Measurements from ENCODE around the gene GRIN2A. TPM values are rescaled to one million over a fixed set of nuclear protein-coding genes. Genes with fewer than 3 reads are reported as not detected.

Gene GRIN2A
- total and polyA plus RNA-seq, 2 experiments from 2014 or later = not detected

GRCh38 chr16:9943121-9943520 is 239.1 kb downstream of the GRIN2A start:
- Histone ChIP-seq H3K4me1 (ENCODE audit: insufficient read depth) (no peaks in the 10 kb centered on the region), H4K20me1 (ENCODE audit: insufficient read depth) (no peaks in the 10 kb centered on the region), H3K27me3 (replicated peaks; ENCODE audit: insufficient read depth) (no peaks in the 10 kb centered on the region), H3K4me3 (no peak overlapping the region), H3K9me2 (ENCODE audit: insufficient read depth) (no peaks in the 10 kb centered on the region), H2AFZ (no peak overlapping the region), H3K4me2 (ENCODE audit: unreplicated experiment) (no peak overlapping the region), H3K36me3 (ENCODE audit: low read depth) (no peaks in the 10 kb centered on the region), H3K9me3 (ENCODE audit: low read depth) (no peaks in the 10 kb centered on the region), H3K27ac (no peak overlapping the region), H3K79me2 (ENCODE audit: insufficient read depth) (no peaks in the 10 kb centered on the region), H3F3A (ENCODE audit: insufficient read depth) (no peaks in the 10 kb centered on the region), H3K9ac (no peak overlapping the region)
- no peak for DNase-seq
- in situ Hi-C loops (cut with MboI) = no loop called here
- TF ChIP-seq EZH2phosphoT487 (IDR thresholded peaks at IDR 0.05; ENCODE audit: insufficient read depth, low read depth) (no peak), EZH2 (IDR thresholded peaks at IDR 0.05; ENCODE audit: insufficient read depth, poor library complexity, severe bottlenecking) (no peak)
- 21 to 34% methylated on average over 5 of the region's 5 CpGs for WGBS, 2 experiments (ENCODE audit: low coverage in 1 of 2, low lambda C conversion rate in 2 of 2, missing lambda C conversion rate in 2 of 2)

GRCh38 chr16:9941245-9941644 is 241.0 kb downstream of the GRIN2A start:
- H4K20me1 ChIP-seq (ENCODE audit: insufficient read depth) = no peaks in the 10 kb centered on the region
- in situ Hi-C loops (cut with MboI) = no loop called here

GRCh38 chr16:9934723-9935508 is 247.3 kb downstream of the GRIN2A start:
- TF ChIP-seq EZH2phosphoT487 (IDR thresholded peaks at IDR 0.05; ENCODE audit: insufficient read depth, low read depth) (no peak), EZH2 (IDR thresholded peaks at IDR 0.05; ENCODE audit: insufficient read depth, poor library complexity, severe bottlenecking) (no peak)
- Histone ChIP-seq H3K36me3 (ENCODE audit: low read depth) (no peaks in the 10 kb centered on the region), H3K9me2 (ENCODE audit: insufficient read depth) (no peaks in the 10 kb centered on the region), H3K79me2 (ENCODE audit: insufficient read depth) (no peaks in the 10 kb centered on the region), H3K27ac (no peak overlapping the region), H3K9me3 (ENCODE audit: low read depth) (no peaks in the 10 kb centered on the region), H3K9ac (no peak overlapping the region), H3K4me1 (ENCODE audit: insufficient read depth) (no peaks in the 10 kb centered on the region), H3K4me3 (no peak overlapping the region), H2AFZ (no peak overlapping the region), H4K20me1 (ENCODE audit: insufficient read depth) (no peaks in the 10 kb centered on the region), H3K4me2 (ENCODE audit: unreplicated experiment) (no peak overlapping the region), H3K27me3 (replicated peaks; ENCODE audit: insufficient read depth) (no peaks in the 10 kb centered on the region), H3F3A (ENCODE audit: insufficient read depth) (no peaks in the 10 kb centered on the region)
- DNase-seq = no peak
- 27 to 31% methylated on average over 8 of the region's 8 CpGs for WGBS, 2 experiments (ENCODE audit: low coverage in 1 of 2, low lambda C conversion rate in 2 of 2, missing lambda C conversion rate in 2 of 2)
- in situ Hi-C loops (cut with MboI) = no loop called here

More at GRCh38 chr16:9941245-9941644, 241.0 kb downstream of the GRIN2A start:
- TF ChIP-seq EZH2 (IDR thresholded peaks at IDR 0.05; ENCODE audit: insufficient read depth, poor library complexity, severe bottlenecking) = no peak
- TF ChIP-seq EZH2phosphoT487 (IDR thresholded peaks at IDR 0.05; ENCODE audit: insufficient read depth, low read depth) = no peak
- H3K9me2 ChIP-seq (ENCODE audit: insufficient read depth) = no peaks in the 10 kb centered on the region
- H3K36me3 ChIP-seq (ENCODE audit: low read depth) = no peaks in the 10 kb centered on the region
- H3K4me3 ChIP-seq = no peak overlapping the region
- H3K9me3 ChIP-seq (ENCODE audit: low read depth) = no peaks in the 10 kb centered on the region
- H3F3A ChIP-seq (ENCODE audit: insufficient read depth) = no peaks in the 10 kb centered on the region
- no peak overlapping the region for H2AFZ ChIP-seq
- no peak for DNase-seq
- no peaks in the 10 kb centered on the region for H3K4me1 ChIP-seq (ENCODE audit: insufficient read depth)
- H3K4me2 ChIP-seq (ENCODE audit: unreplicated experiment) = no peak overlapping the region
- H3K27me3 ChIP-seq (replicated peaks; ENCODE audit: insufficient read depth) = no peaks in the 10 kb centered on the region
- H3K79me2 ChIP-seq (ENCODE audit: insufficient read depth) = no peaks in the 10 kb centered on the region
- 26 to 32% methylated on average over 3 of the region's 3 CpGs for WGBS, 2 experiments (ENCODE audit: low coverage in 1 of 2, low lambda C conversion rate in 2 of 2, missing lambda C conversion rate in 2 of 2)
- H3K27ac ChIP-seq = no peak overlapping the region
- H3K9ac ChIP-seq = no peak overlapping the region

GRCh38 chr16:9932919-9933653 is 249.1 kb downstream of the GRIN2A start:
- Histone ChIP-seq H3K36me3 (ENCODE audit: low read depth) (no peaks in the 10 kb centered on the region), H3K27me3 (replicated peaks; ENCODE audit: insufficient read depth) (no peaks in the 10 kb centered on the region), H3K4me3 (no peak overlapping the region), H4K20me1 (ENCODE audit: insufficient read depth) (no peaks in the 10 kb centered on the region), H3K4me1 (ENCODE audit: insufficient read depth) (no peaks in the 10 kb centered on the region), H3F3A (ENCODE audit: insufficient read depth) (no peaks in the 10 kb centered on the region), H3K9ac (no peak overlapping the region), H3K27ac (no peak overlapping the region), H2AFZ (no peak overlapping the region), H3K79me2 (ENCODE audit: insufficient read depth) (no peaks in the 10 kb centered on the region), H3K4me2 (ENCODE audit: unreplicated experiment) (no peak overlapping the region), H3K9me2 (ENCODE audit: insufficient read depth) (no peaks in the 10 kb centered on the region), H3K9me3 (ENCODE audit: low read depth) (no peaks in the 10 kb centered on the region)
- DNase-seq = no peak
- WGBS, 2 experiments (ENCODE audit: low coverage in 1 of 2, low lambda C conversion rate in 2 of 2, missing lambda C conversion rate in 2 of 2) = 11 to 16% methylated on average over 5 of the region's 5 CpGs
- no peak for TF ChIP-seq EZH2phosphoT487 (IDR thresholded peaks at IDR 0.05; ENCODE audit: insufficient read depth, low read depth)
- TF ChIP-seq EZH2 (IDR thresholded peaks at IDR 0.05; ENCODE audit: insufficient read depth, poor library complexity, severe bottlenecking) = no peak
- in situ Hi-C loops (cut with MboI) = no loop called here

Data from GM23248 (cell line).